NCI-H1092 treated with DMSO at 0.1 percent for 48 hours (cell line): ENCODE results near the gene ADAM10.

Source experiments
- DNase-seq: peaks from one replicate; lab custom pipeline; 2025; lab: John Stamatoyannopoulos, UW

ADAM10 gene

DNA sequence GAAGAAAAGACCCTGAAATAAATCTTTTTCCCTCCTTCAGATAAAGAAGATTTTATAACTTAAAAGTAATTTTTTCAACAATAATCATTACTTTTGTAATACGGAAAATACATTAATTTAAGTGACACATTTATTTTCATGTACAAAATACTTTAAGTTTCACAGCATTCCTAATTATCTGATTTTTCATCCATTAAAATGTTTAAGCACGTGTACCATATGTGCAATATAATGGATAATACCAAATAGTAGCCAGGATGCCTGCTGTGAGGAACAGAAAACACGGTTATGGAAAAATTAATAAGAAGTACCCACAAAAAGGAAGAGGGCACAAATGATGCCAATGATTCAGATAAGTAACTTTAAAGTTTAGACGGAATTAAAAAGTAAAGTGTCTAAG lies 33.5 kb downstream of the ADAM10 start:
- no peak for DNase-seq

DNA sequence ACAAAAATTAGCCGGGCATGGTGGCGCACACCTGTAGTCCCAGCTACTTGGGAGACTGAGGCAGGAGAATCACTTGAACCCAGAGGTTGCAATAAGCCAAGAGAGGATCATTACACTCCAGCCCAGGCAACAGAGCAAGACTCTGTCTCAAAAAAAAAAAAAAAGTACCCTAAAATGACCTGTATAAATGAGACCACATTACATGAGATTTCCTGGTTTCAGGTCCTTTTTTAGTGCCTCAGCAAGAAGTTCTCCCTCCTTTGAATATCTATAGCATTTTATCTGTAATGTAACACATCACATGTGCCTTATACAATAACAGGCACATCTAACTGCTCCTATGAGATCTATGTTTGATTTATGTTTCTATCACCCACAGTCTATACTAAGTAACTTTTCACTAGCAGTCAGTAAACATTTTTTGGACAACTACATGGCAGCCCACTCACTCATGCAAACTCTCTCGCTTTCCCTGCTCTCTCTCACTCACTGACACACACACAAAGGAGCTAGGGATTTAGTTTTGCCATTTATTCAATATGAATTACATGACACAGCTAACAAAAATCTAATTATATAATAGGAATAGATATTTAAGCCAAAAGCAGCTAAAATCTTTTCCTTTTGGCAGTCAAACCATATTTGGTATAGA lies 34.1 kb downstream of the ADAM10 start:
- no peak for DNase-seq

- no peak for DNase-seq
Observed at GRCh38 chr15:58710701-58711100, 38.8 kb downstream of the ADAM10 start.

- DNase-seq: no peak
Observed at GRCh38 chr15:58707397-58707796, 42.1 kb downstream of the ADAM10 start.

DNA sequence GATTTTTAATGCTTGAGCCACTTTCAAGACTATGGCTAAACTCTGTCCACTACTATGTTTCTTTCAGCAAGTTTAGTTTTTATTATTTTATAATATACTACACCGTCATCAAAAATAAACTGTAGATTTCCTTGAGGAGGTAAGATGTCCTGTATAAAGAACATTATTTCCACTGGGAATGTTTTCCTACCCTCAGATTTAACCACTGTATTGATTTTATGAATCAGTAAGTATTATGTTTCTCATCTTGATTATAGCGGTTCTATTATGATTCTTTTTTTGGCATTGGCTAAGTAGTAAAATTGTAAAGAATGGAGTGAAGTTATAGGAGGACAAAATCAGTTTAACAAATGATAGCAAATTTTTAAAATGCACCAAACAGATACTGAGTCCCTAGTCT lies 44.4 kb downstream of the ADAM10 start:
- no peak for DNase-seq

GRCh38 chr15:58704155-58704865 lies 45.2 kb downstream of the ADAM10 start:
- no peak for DNase-seq

GRCh38 chr15:58703610-58704009 lies 45.9 kb downstream of the ADAM10 start:
- no peak for DNase-seq

DNA sequence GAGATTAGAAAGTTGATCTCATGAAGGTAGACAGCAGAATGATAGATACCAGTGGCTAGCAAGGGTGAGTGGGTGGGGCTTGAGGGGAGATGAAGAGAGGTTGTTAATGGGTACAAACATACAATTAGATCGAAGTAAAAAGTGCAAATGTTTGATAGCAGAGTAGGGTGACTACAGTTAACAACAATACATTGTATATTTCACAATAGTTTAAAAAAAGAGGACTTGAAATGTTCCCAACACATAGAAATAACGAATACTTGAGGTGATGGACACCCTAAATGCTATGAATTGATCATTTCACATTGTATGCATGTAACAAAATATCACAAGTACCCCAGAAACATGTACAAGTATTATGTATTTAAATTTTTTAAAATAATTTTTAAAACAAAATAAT lies 47.3 kb downstream of the ADAM10 start:
- DNase-seq: no peak

- DNase-seq: no peak
Observed at GRCh38 chr15:58701376-58701775, 48.1 kb downstream of the ADAM10 start.

GRCh38 chr15:58699769-58700168 lies 49.7 kb downstream of the ADAM10 start:
- DNase-seq: no peak

- no peak for DNase-seq
Observed at GRCh38 chr15:58698887-58699641, 50.4 kb downstream of the ADAM10 start.

GRCh38 chr15:58697220-58697619 lies 52.3 kb downstream of the ADAM10 start:
- DNase-seq: no peak

DNA sequence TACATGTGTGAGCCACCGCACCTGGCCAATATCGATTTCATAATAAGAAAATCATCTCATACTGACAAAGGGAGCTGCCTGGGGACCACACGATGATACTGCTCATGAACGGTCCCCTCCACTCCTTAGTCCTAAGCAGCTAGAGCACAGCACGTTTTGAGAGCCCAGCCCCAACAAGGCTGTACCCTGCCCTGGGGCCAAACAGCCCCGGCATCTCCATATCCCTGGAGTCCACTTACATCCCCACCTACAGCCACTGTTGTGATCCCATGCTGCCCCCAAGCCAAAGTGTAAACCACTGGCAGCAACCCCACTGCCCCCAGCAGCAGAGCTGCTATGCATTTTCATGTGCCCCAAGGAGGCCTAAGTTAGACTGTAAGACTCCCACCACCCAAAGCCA lies 52.8 kb downstream of the ADAM10 start:
- no peak for DNase-seq

- no peak for DNase-seq
Observed at GRCh38 chr15:58694641-58695398, 54.7 kb downstream of the ADAM10 start.

DNA sequence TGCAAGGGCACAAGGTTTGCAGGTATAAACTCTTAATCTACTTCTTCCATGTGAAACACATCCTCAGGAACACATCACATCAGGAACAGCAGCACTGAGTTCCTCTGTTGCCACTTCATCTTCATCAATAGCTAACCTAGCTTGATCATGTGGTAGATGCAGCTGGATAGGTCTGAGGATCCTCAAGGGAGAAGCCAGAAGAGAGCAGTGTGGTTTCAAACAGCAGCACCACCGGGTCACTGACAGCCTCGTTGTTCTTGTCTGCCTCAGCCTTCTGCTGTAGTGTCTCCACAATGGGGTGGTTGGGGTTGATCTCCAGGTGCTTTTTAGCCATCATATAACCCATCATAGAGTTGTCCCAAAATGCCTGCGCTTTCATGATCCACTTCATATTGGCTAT lies 58.8 kb downstream of the ADAM10 start:
- DNase-seq: no peak

- no peak for DNase-seq
Observed at GRCh38 chr15:58689646-58690045, 59.9 kb downstream of the ADAM10 start.

- no peak for DNase-seq
Observed at GRCh38 chr15:58686286-58686685, 63.2 kb downstream of the ADAM10 start.

- DNase-seq: no peak
Observed at GRCh38 chr15:58684751-58685150, 64.8 kb downstream of the ADAM10 start.

GRCh38 chr15:58684036-58684710 lies 65.3 kb downstream of the ADAM10 start:
- no peak for DNase-seq

- no peak for DNase-seq
Observed at GRCh38 chr15:58682234-58682633, 67.3 kb downstream of the ADAM10 start.

DNA sequence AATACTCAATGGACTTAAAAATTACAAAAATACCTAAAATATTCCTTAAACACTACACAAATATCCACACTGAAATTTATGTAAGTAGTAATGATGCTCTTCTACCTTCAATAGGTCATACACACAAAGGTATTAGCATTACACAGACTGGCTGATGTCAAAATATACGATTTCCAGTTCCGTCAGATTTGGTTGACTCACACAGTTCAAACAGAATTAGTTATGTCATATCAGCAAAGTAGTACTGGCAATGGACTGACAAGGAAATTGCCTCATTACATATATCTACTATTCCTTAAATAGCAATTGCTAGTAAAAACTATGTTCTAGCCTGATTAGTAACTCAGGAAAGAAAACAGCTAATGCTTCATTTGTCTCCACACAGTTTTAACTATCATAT lies 70.8 kb downstream of the ADAM10 start:
- no peak for DNase-seq

DNA sequence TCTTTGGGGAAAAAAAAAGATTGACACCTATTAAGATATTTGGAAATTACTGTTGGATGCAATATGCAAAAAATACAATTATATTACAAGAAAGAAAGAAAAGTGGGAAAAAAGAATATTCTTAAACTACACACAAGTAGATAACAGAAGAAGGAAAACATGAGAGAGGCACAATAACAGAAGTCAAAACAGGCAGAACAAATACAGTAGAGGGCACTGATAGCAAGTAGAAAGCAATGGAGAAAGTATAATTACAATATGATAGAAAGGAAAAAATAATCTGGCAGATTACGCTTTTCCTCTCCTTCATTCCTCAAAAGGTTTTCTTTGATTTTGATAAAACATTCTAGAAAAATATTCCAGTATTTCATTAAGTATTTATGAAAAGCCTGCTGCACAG lies 72.1 kb downstream of the ADAM10 start:
- DNase-seq: no peak
